Ovary (tissue), 3 donors: ENCODE measurements around the gene ABI3BP.

Source experiments
- EP300 ChIP-seq: sonication (generic); formaldehyde crosslinking; IDR thresholded peaks from one replicate; pipeline ENCODE4 v1.6.1; 2017; ENCODE audit warnings: antibody characterized with exemption
- POLR2A ChIP-seq: fragments of 450-650 bp; IDR thresholded peaks from one replicate; pipeline ENCODE4 v1.6.1; 2017; ENCODE audit warnings: antibody characterized with exemption, mild to moderate bottlenecking, moderate library complexity
- TF ChIP-seq, protein P1 (sequence below), 3 donors: fragments of 450-650 bp in 2 of 3; fragments of 200-600 bp in 1 of 3; IDR thresholded peaks; one replicate each; pipeline versions ENCODE4 v1.5.1 to v1.8.0; 2016 to 2022; ENCODE audit warnings: antibody characterized with exemption in 3 of 3, mild to moderate bottlenecking in 1 of 3
- donor health status: DM: no; HTN: no; CAD: no.

DNA sequence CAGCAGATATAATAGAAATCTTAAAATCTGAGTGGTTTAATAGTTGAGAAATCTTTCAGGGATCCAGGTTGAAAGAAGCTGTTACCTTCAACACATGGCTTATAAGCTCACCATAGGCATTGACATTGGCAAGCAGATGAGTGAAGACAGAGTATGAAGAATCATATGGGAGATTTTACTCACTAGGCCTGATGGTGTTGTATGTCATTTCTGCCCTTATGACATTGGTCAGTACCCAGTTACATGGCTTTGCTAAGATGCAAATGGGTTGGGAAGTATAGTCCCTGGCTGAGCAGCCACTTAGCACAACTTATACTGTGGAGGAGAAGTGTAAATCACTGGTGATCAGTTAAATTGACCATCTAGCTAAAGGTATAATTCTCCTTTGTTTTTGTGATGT lies 278.0 kb downstream of the ABI3BP start:
- TF ChIP-seq EP300 (no peak), POLR2A (no peak)
- TF ChIP-seq, protein P1, sequence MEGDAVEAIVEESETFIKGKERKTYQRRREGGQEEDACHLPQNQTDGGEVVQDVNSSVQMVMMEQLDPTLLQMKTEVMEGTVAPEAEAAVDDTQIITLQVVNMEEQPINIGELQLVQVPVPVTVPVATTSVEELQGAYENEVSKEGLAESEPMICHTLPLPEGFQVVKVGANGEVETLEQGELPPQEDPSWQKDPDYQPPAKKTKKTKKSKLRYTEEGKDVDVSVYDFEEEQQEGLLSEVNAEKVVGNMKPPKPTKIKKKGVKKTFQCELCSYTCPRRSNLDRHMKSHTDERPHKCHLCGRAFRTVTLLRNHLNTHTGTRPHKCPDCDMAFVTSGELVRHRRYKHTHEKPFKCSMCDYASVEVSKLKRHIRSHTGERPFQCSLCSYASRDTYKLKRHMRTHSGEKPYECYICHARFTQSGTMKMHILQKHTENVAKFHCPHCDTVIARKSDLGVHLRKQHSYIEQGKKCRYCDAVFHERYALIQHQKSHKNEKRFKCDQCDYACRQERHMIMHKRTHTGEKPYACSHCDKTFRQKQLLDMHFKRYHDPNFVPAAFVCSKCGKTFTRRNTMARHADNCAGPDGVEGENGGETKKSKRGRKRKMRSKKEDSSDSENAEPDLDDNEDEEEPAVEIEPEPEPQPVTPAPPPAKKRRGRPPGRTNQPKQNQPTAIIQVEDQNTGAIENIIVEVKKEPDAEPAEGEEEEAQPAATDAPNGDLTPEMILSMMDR (IDR thresholded peaks at IDR 0.05), result no peak
